HG02884 (cell line): Measurements from ENCODE around the gene PET100.
A peak's percentile ranks its signal among the peaks of the same experiment; 100 is the strongest.

ENCODE experiments used
- ATAC-seq: cut with Tn5 transposase; IDR thresholded peaks from one replicate; pipeline ENCODE4 v1.9.1; 2021; ENCODE audit warnings: mild to moderate bottlenecking, moderate library complexity; ENCODE audit not compliant: unreplicated experiment

Gene PET100

GRCh38 chr19:7629347-7630054, at the start of gene PET100, which contains the start of gene XAB2:
Gene PET100, plus strand, starts transcription at chr19:7629793. Its CDS starts 41 bp downstream, at chr19:7629834.
Gene XAB2, minus strand, starts transcription at chr19:7629545. Its CDS starts 18 bp downstream, at chr19:7629527.
- ATAC-seq, result peak; percentile 89

GRCh38 chr19:7582446-7582845, 47.1 kb upstream of the PET100 start:
- no peak for ATAC-seq

- ATAC-seq, result no peak
These were observed 39.8 kb upstream of the PET100 start for GRCh38 chr19:7589822-7590221.

- ATAC-seq, result no peak
These were observed 39.3 kb upstream of the PET100 start for GRCh38 chr19:7590256-7590655.

GRCh38 chr19:7595466-7596133, 34.0 kb upstream of the PET100 start, which contains the start of gene CAMSAP3:
Gene CAMSAP3, plus strand, starts transcription at chr19:7595863. Its CDS starts 140 bp downstream, at chr19:7596003.
- ATAC-seq, result no peak

- no peak for ATAC-seq
These were observed 33.2 kb upstream of the PET100 start for GRCh38 chr19:7596211-7596937.

- ATAC-seq, result no peak
These were observed 31.9 kb upstream of the PET100 start for GRCh38 chr19:7597689-7598088.

- ATAC-seq, result no peak
These were observed 31.4 kb upstream of the PET100 start for GRCh38 chr19:7598180-7598579.

- no peak for ATAC-seq
These were observed 28.9 kb upstream of the PET100 start for GRCh38 chr19:7600721-7601120.

- no peak for ATAC-seq
These were observed 27.2 kb upstream of the PET100 start for GRCh38 chr19:7602240-7602934.

GRCh38 chr19:7602935-7603497, 26.6 kb upstream of the PET100 start:
- ATAC-seq, result no peak

- ATAC-seq, result no peak
These were observed 25.7 kb upstream of the PET100 start for GRCh38 chr19:7603919-7604318.

- no peak for ATAC-seq
These were observed 23.9 kb upstream of the PET100 start for GRCh38 chr19:7605490-7606222.

- ATAC-seq, result no peak
These were observed 23.3 kb upstream of the PET100 start for GRCh38 chr19:7606289-7606688.

GRCh38 chr19:7607212-7607873, 22.2 kb upstream of the PET100 start:
- no peak for ATAC-seq

GRCh38 chr19:7607874-7608560, 21.6 kb upstream of the PET100 start:
- no peak for ATAC-seq

- ATAC-seq, result no peak
These were observed 18.9 kb upstream of the PET100 start for GRCh38 chr19:7610491-7611240.
